H9 (cell line): ENCODE data around the gene LILRA1. TPM values are rescaled to one million over a fixed set of nuclear protein-coding genes. Genes with fewer than 3 reads are reported as not detected.

Experiments
- DNase-seq: peaks from one replicate; pipeline ENCODE4 v3.0.0-alpha.2; 2017
- H2AFZ ChIP-seq: one replicate; pipeline ENCODE4 v1.6.1; 2013; ENCODE audit warnings: mild to moderate bottlenecking, low read length, control low read depth, moderate library complexity
- H2AK5ac ChIP-seq: 2 replicates; pipeline ENCODE4 v1.6.1; 2013; ENCODE audit warnings: low read length, control low read depth, mixed read lengths; ENCODE audit not compliant: insufficient read length
- H2BK120ac ChIP-seq: one replicate; pipeline ENCODE4 v1.6.1; 2013; ENCODE audit warnings: low read depth, mild to moderate bottlenecking, low read length, control low read depth, inconsistent platforms; ENCODE audit not compliant: poor library complexity, severe bottlenecking
- H2BK12ac ChIP-seq: 2 replicates; pipeline ENCODE4 v1.6.1; 2013; ENCODE audit warnings: low read length, control low read depth, mixed read lengths, low read depth; ENCODE audit not compliant: insufficient read length
- H2BK15ac ChIP-seq: 2 replicates; pipeline ENCODE4 v1.6.1; 2013; ENCODE audit warnings: low read depth, low read length, control low read depth
- H2BK20ac ChIP-seq: one replicate; pipeline ENCODE4 v1.6.1; 2013; ENCODE audit warnings: low read depth, mild to moderate bottlenecking, low read length, control low read depth, inconsistent platforms; ENCODE audit not compliant: poor library complexity, severe bottlenecking
- H2BK5ac ChIP-seq: 2 replicates; pipeline ENCODE4 v1.6.1; 2013; ENCODE audit warnings: low read length, control low read depth, mixed read lengths; ENCODE audit not compliant: insufficient read length
- H3K14ac ChIP-seq: 2 replicates; pipeline ENCODE4 v1.6.1; 2013; ENCODE audit warnings: low read length, control low read depth; ENCODE audit not compliant: insufficient read depth
- H3K18ac ChIP-seq: 2 replicates; pipeline ENCODE4 v1.6.1; 2013; ENCODE audit warnings: low read depth, mild to moderate bottlenecking, mixed read lengths, low read length, control low read depth; ENCODE audit not compliant: insufficient read length
- H3K23ac ChIP-seq: 2 replicates; pipeline ENCODE4 v1.6.1; 2013; ENCODE audit warnings: low read length, control low read depth, mixed read lengths, low read depth; ENCODE audit not compliant: insufficient read length
- H3K23me2 ChIP-seq: 2 replicates; pipeline ENCODE4 v1.6.1; 2013; ENCODE audit warnings: low read depth, mild to moderate bottlenecking, mixed read lengths, low read length, control low read depth; ENCODE audit not compliant: insufficient read length, poor library complexity, severe bottlenecking
- H3K27ac ChIP-seq: 2 replicates; pipeline ENCODE4 v1.5.1; 2013; ENCODE audit warnings: low read length, control low read depth, mixed read lengths, low read depth; ENCODE audit not compliant: insufficient read length
- H3K27me3 ChIP-seq: 2 replicates; pipeline ENCODE4 v1.6.1; 2013; ENCODE audit warnings: low read length, control low read depth, inconsistent platforms; ENCODE audit not compliant: insufficient read depth
- H3K4ac ChIP-seq: 2 replicates; pipeline ENCODE4 v1.6.1; 2013; ENCODE audit warnings: low read depth, mild to moderate bottlenecking, control low read depth, inconsistent platforms, low read length, moderate library complexity
- H3K4me1 ChIP-seq: 2 replicates; pipeline ENCODE4 v1.6.1; 2013; ENCODE audit warnings: low read length, control low read depth, inconsistent platforms; ENCODE audit not compliant: insufficient read depth
- H3K4me2 ChIP-seq: 2 replicates; pipeline ENCODE4 v1.6.1; 2013; ENCODE audit warnings: low read length, control low read depth, mixed read lengths; ENCODE audit not compliant: insufficient read length, insufficient read depth
- H3K56ac ChIP-seq: 2 replicates; pipeline ENCODE4 v1.6.1; 2013; ENCODE audit warnings: low read depth, mild to moderate bottlenecking, mixed read lengths, low read length, control low read depth; ENCODE audit not compliant: insufficient read length
- H3K79me1 ChIP-seq: 2 replicates; pipeline ENCODE4 v1.6.1; 2013; ENCODE audit warnings: low read depth, mild to moderate bottlenecking, moderate library complexity, low read length, control low read depth, inconsistent platforms; ENCODE audit not compliant: insufficient read depth, poor library complexity, severe bottlenecking
- H3K79me2 ChIP-seq: 2 replicates; pipeline ENCODE4 v1.6.1; 2013; ENCODE audit warnings: low read length, control low read depth, inconsistent platforms; ENCODE audit not compliant: insufficient read depth
- H3K9ac ChIP-seq: 2 replicates; pipeline ENCODE4 v1.6.1; 2013; ENCODE audit warnings: low read length, control low read depth, mixed read lengths; ENCODE audit not compliant: insufficient read length; ENCODE audit errors: extremely low read depth
- H3K9me3 ChIP-seq: one replicate; pipeline ENCODE4 v1.6.1; 2013; ENCODE audit warnings: low read depth, low read length, inconsistent platforms; ENCODE audit not compliant: control insufficient read depth
- H3T11ph ChIP-seq: one replicate; pipeline ENCODE4 v1.6.1; 2013; ENCODE audit warnings: mild to moderate bottlenecking, low read length, control low read depth, inconsistent platforms
- H4K20me1 ChIP-seq: one replicate; pipeline ENCODE4 v1.6.1; 2013; ENCODE audit not compliant: control insufficient read depth, insufficient read length, insufficient read depth
- H4K5ac ChIP-seq: 2 replicates; pipeline ENCODE4 v1.6.1; 2013; ENCODE audit warnings: low read depth, mild to moderate bottlenecking, mixed read lengths, low read length, control low read depth; ENCODE audit not compliant: insufficient read length
- H4K8ac ChIP-seq: replicated peaks from 2 replicates; pipeline ENCODE4 v1.6.1; 2013; ENCODE audit warnings: low read length, control low read depth, mixed read lengths, low read depth; ENCODE audit not compliant: insufficient read length
- H4K91ac ChIP-seq: 2 replicates; pipeline ENCODE4 v1.6.1; 2013; ENCODE audit warnings: low read depth, mild to moderate bottlenecking, moderate library complexity, mixed read lengths, low read length, control low read depth; ENCODE audit not compliant: insufficient read length
- H3K27ac Mint-ChIP-seq, 3 experiments: 2 replicates in 2 of 3; 3 replicates in 1 of 3; pipeline ENCODE4 v1.8.0; 2020 to 2021; ENCODE audit warnings: mixed read lengths in 3 of 3, mild to moderate bottlenecking in 1 of 3, moderate library complexity in 1 of 3
- H3K27me3 Mint-ChIP-seq: 2 replicates; pipeline ENCODE4 v1.8.0; 2021; ENCODE audit warnings: low read depth, mild to moderate bottlenecking, moderate library complexity, mixed read lengths
- H3K36me3 Mint-ChIP-seq, 3 experiments: 2 replicates in 2 of 3; 3 replicates in 1 of 3; pipeline ENCODE4 v1.8.0; 2020 to 2021; ENCODE audit warnings: low read depth in 3 of 3, mixed read lengths in 3 of 3; ENCODE audit not compliant: insufficient read depth in 1 of 3
- H3K4me1 Mint-ChIP-seq, 2 experiments: 2 replicates each; pipeline ENCODE4 v1.8.0; 2020; ENCODE audit warnings: mixed read lengths in 2 of 2
- H3K4me3 Mint-ChIP-seq, 2 experiments: 2 replicates in 1 of 2; 3 replicates in 1 of 2; pipeline ENCODE4 v1.8.0; 2020 to 2021; ENCODE audit warnings: mild to moderate bottlenecking in 2 of 2, mixed read lengths in 2 of 2, moderate library complexity in 1 of 2
- H3K9me3 Mint-ChIP-seq, 2 experiments: 2 replicates in 1 of 2; 3 replicates in 1 of 2; pipeline ENCODE4 v1.8.0; 2020; ENCODE audit warnings: mild to moderate bottlenecking in 2 of 2, mixed read lengths in 2 of 2, moderate library complexity in 1 of 2
- WGBS: extraction: QIAGEN DNeasy Blood & Tissue Kit; methylation state at CpG from one replicate; pipeline ENCODE4 v1.1.7; 2013; ENCODE audit warnings: missing lambda C conversion rate, low lambda C conversion rate, mixed read lengths; ENCODE audit not compliant: insufficient read length; ENCODE audit errors: extremely low coverage; 5-methylcytosine and 5-hydroxymethylcytosine counted together
- total RNA-seq: library from RNA; stranded (reverse); gene quantifications from 2 replicates; pipeline ENCODE4 v1.2.1, GENCODE V29; 2021
- TF ChIP-seq, protein P1 (sequence below): fragments of 200-600 bp; sonication (generic); conservative IDR thresholded peaks from 3 replicates; pipeline ENCODE4 v1.8.0; 2021; ENCODE audit warnings: antibody characterized with exemption, mild to moderate bottlenecking

LILRA1 gene
- total RNA-seq, 1 experiment from 2014 or later, result not detected

- Histone ChIP-seq H3K9me3 (peaks cover 82% of the 10 kb centered on the region), H2AK5ac (no peak overlapping the region), H3K9ac (no peak overlapping the region), H3K27me3 (no peaks in the 10 kb centered on the region), H3K27ac (no peak overlapping the region), H4K91ac (no peak overlapping the region), H2AFZ (no peak overlapping the region), H3K18ac (no peak overlapping the region), H2BK12ac (no peak overlapping the region), H4K20me1 (no peaks in the 10 kb centered on the region), H2BK20ac (no peak overlapping the region), H3T11ph (no peak overlapping the region), H2BK15ac (no peak overlapping the region), H3K23ac (no peak overlapping the region), H3K4ac (no peak overlapping the region), H3K79me2 (no peaks in the 10 kb centered on the region), H3K4me1 (no peaks in the 10 kb centered on the region), H3K4me2 (no peak overlapping the region), H4K8ac (no peak overlapping the region), H3K56ac (no peak overlapping the region), H2BK120ac (no peak overlapping the region), H2BK5ac (no peak overlapping the region), H4K5ac (no peak overlapping the region), H3K79me1 (no peaks in the 10 kb centered on the region), H3K14ac (no peak overlapping the region), H3K23me2 (no peaks in the 10 kb centered on the region)
- no CpG with 5 or more reads among the region's 16 CpGs for WGBS
- H3K27me3 Mint-ChIP-seq, result peaks cover 2% of the 10 kb centered on the region; the same call in 1 of the 2 replicates
- H3K4me3 Mint-ChIP-seq, result no peak overlapping the region
- DNase-seq, result no peak
- peaks cover 79 to 86% of the 10 kb centered on the region in 2 experiments for H3K9me3 Mint-ChIP-seq
- H3K36me3 Mint-ChIP-seq, result peaks cover 11 to 27% (median 11%) of the 10 kb centered on the region in 3 experiments
- H3K4me1 Mint-ChIP-seq, result no peaks in the 10 kb centered on the region
- no peak overlapping the region for H3K27ac Mint-ChIP-seq
- TF ChIP-seq, protein P1, sequence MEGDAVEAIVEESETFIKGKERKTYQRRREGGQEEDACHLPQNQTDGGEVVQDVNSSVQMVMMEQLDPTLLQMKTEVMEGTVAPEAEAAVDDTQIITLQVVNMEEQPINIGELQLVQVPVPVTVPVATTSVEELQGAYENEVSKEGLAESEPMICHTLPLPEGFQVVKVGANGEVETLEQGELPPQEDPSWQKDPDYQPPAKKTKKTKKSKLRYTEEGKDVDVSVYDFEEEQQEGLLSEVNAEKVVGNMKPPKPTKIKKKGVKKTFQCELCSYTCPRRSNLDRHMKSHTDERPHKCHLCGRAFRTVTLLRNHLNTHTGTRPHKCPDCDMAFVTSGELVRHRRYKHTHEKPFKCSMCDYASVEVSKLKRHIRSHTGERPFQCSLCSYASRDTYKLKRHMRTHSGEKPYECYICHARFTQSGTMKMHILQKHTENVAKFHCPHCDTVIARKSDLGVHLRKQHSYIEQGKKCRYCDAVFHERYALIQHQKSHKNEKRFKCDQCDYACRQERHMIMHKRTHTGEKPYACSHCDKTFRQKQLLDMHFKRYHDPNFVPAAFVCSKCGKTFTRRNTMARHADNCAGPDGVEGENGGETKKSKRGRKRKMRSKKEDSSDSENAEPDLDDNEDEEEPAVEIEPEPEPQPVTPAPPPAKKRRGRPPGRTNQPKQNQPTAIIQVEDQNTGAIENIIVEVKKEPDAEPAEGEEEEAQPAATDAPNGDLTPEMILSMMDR, result no peak
These were observed 38.5 kb upstream of the LILRA1 start for GRCh38 chr19:54554896-54555295.
